HG03342 (cell line): Measurements from ENCODE around the gene ERGIC1.

Experiments used
- ATAC-seq: cut with Tn5 transposase; IDR thresholded peaks from one replicate; pipeline ENCODE4 v1.9.1; 2021; ENCODE audit warnings: mild to moderate bottlenecking, moderate library complexity; ENCODE audit not compliant: unreplicated experiment

The ERGIC1 gene

GRCh38 chr5:172897481-172898217 is 63.6 kb downstream of the ERGIC1 start:
- no peak for ATAC-seq

DNA sequence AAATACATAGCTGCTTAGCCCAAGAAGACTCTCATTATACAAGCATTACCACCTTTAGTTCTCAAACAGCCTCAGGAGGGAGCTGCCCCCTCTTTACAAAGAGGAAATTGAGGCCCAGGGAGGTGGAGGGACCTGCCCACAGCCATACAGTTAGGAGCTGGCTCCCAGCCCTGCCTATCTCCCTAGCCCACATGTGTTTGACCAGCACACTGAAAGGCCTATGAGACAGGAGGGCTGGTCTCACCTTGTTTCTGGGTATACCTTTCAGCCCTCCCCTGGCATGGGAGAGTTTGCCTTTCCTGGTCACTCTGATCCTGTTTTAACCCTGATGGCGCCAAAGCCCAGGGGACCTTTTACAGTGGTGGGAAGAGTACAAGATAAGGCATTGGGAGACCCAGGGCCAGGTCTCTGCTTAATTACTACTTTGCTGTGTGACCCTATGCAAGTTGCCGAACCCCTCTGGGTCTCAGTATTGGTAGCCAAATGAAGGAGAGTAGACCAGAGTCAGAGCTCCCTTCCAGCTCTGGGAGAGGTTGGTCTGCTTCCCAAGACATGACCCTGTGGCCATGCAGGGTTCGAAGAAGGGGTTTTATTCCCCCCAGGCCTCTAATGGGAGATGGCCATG is 64.3 kb downstream of the ERGIC1 start:
- ATAC-seq, result no peak

GRCh38 chr5:172898843-172899369 is 64.9 kb downstream of the ERGIC1 start:
- no peak for ATAC-seq

DNA sequence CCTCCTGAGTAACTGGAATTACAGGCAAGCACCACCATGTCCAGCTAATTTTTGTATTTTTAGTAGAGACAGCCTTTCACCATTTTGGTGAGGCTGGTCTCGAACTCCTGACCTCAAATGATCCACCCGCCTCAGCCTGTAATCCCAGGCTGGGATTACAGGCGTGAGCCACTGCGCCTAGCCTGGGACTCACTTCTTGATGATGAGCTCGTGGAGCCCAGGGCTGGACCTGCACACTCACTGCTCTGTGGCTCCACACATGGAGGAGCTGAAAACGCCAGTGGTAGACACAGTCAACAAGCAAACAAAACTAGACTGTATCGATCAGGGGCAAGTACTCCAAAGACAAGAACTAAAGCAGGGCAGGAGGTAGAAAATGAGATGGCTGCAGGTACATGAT is 65.4 kb downstream of the ERGIC1 start:
- ATAC-seq, result no peak

DNA sequence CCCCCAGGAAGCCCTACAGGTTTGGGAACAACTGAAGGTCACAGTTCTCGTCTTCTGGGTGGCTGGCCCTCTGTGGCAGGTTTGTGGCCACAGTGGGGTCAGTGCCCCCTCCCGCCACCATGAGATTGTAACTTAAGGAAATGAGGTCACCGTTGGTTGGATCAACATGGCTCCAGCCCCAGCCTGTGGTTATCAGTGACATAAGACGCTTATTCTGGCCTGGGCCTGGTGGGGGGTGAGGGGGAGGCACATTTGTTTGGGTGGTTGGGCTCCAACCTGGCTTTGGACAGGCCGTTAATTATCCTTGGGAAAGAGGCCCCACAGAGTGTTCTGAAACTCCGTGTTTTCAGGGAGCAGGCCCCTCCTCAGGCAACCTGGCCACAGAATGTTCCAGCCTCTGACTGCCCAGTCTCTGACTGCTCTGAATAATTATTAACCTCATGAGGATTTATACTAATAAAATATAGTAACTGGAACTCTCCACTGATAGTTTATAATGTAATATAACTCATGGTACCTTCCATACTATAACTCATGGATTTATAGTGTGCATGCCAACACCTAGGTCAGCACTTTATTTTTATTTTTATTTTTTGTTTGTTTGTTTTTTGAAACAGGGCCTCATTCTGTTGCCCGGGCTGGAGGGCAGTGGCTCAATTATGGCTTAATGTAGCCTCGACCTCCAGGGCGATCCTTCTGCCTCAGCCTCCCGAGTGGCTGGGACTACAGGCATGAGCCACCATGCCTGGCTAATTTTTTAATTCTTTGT is 67.1 kb downstream of the ERGIC1 start:
- no peak for ATAC-seq

DNA sequence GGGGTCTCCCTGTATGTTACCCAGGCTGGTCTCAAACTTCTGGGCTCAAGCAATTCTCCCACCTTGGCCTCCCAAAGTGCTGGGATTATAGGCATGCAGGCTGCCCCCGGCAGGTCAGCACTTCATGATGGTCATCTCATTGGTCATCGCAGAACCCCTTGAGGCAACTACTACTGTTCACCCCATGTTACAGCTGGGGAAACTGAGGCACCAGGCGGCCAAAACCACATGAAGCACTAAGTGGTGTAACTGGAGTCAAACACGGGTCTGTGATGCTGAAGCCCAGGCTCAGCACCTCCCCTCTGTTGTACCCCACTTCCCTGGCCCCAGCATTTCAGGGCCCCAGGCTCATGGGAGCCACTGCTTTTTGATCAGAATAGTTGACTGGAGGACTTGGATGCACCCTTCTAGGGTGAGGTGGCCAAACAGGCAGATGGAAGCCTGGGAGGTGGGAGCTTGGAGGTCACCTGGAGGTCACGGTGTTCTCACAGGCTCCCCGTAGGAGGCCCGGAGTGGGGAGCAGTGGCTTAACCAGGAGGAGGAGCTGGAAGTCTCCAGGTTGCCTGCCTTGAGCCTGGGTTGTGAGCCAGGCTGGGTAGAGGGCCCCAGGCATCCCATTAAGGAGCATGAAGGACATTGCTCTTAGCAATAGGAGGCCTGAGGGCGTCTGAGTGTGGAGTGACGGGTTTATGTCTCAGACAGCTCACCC is 67.9 kb downstream of the ERGIC1 start:
- ATAC-seq, result no peak

GRCh38 chr5:172902497-172903472 is 68.7 kb downstream of the ERGIC1 start:
- no peak for ATAC-seq

DNA sequence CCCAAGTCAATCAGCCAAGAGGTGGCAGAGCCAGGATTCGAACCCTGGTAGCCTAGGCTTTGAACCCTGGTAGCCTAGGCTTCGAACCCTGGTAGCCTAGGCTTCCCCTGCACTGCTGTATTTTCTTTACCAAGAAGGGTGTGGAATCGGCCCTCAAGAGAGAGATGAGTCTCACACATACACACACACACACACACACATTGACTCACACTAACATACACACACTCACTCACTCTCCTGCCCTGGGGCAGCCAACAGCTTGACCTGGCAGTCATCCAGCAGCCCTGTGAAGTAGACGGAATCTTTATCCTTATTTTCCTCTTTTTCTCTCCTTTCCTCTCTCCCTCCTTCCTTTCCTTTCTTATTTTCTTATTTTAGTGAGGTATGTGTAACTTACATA is 69.7 kb downstream of the ERGIC1 start:
- no peak for ATAC-seq

GRCh38 chr5:172904312-172904642 is 70.2 kb downstream of the ERGIC1 start:
- no peak for ATAC-seq

DNA sequence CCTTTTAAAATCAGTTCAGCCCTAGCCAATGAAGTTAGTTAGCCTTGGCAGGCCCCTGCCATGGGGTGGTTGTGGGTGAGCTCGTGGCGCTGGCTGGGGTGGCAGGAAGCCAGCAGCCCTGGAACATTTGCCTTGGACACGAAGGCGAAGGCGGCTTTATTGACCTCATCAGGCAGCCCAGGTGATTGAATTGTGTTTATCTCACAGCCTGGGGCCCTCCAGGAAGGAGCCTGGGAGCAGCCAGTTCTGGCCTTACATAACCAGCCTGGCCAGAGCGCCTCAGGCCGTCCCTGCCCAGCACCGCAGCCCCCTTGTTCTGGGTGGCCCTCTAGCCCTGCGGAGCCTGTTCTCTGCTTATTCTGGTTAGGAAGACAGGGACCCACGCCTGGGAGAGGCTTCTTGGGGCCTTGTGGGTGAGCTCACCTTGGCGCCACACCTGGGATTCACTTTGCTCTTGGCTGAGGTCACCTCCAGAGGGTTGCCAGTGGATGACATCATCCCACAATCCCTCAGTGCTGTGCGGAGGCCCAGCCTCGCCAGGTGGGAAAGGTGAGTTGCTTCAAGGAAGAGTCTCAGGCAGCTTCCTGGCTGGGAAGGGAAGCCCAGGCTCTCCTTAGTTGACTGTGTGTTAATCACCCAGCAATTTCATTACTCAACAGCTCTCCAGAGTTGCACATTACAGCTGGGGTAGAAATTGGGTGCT is 70.7 kb downstream of the ERGIC1 start:
- no peak for ATAC-seq

- ATAC-seq, result no peak
Observed at GRCh38 chr5:172905346-172906140, 71.5 kb downstream of the ERGIC1 start.

GRCh38 chr5:172906436-172906835 is 72.4 kb downstream of the ERGIC1 start:
- peak; percentile 71 for ATAC-seq

- ATAC-seq, result no peak
Observed at GRCh38 chr5:172906888-172907287, 72.8 kb downstream of the ERGIC1 start.

DNA sequence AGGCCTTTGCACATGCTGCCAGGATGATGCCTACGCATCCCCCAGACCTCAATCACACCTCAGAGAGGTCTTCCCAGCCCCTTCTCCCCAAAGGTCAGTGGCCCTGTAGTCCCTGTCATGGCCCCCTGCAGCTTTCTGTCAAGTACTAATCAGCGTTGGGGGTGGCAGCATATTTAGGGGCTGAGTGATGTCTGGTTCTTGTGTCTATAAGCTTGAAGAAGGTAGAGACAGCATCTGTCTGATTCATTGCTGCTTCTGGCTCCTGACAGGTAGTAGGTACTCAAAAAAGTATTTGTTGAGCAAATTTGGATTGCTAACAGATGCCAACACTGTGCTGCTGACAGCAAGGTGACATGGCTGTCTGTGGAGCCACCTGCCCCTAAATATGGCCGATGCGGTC is 73.6 kb downstream of the ERGIC1 start:
- no peak for ATAC-seq

- no peak for ATAC-seq
Observed at GRCh38 chr5:172908662-172909061, 74.6 kb downstream of the ERGIC1 start.

- ATAC-seq, result no peak
Observed at GRCh38 chr5:172909931-172910502, 76.0 kb downstream of the ERGIC1 start.

GRCh38 chr5:172910828-172911627 is 77.0 kb downstream of the ERGIC1 start:
- ATAC-seq, result no peak

GRCh38 chr5:172911628-172911880 is 77.5 kb downstream of the ERGIC1 start:
- no peak for ATAC-seq
